Brain microvascular endothelial cell (primary cell): Measurements from ENCODE around the gene OLFML1.

Experiments
- DNase-seq: peaks from one replicate; pipeline ENCODE4 v3.0.0-alpha.2; 2020
- H3K27ac ChIP-seq: fragments of 250-450 bp; sonication (Bioruptor Pico); 2 replicates; pipeline ENCODE4 v1.5.1; 2020; ENCODE audit warnings: mild to moderate bottlenecking, moderate library complexity
- H3K27me3 ChIP-seq: fragments of 250-450 bp; sonication (Bioruptor Pico); replicated peaks from 2 replicates; pipeline ENCODE4 v1.5.1; 2020; ENCODE audit warnings: mild to moderate bottlenecking
- H3K36me3 ChIP-seq: fragments of 250-450 bp; sonication (Bioruptor Pico); replicated peaks from 2 replicates; pipeline ENCODE4 v1.5.1; 2020; ENCODE audit warnings: mild to moderate bottlenecking
- H3K4me3 ChIP-seq: 2 replicates; pipeline ENCODE4 v1.5.1; 2011; ENCODE audit warnings: low read depth, mild to moderate bottlenecking, control low read depth, low read length, moderate library complexity
- CTCF ChIP-seq: IDR thresholded peaks from 2 replicates; pipeline ENCODE4 v1.5.1; 2011; ENCODE audit warnings: low read depth, mild to moderate bottlenecking, moderate library complexity, low read length, control low read depth, inconsistent platforms; ENCODE audit errors: missing control alignments
- in situ Hi-C: cut with HindIII; loops from 2 replicates; pipeline ENCODE4 v1.10.0; 2017; ENCODE audit warnings: low sequenced_read_pairs, low pct_ligation_motif_present

The OLFML1 gene

GRCh38 chr11:7480113-7480512 is 5.2 kb upstream of the OLFML1 start:
- Histone ChIP-seq H3K27me3 (no peaks in the 10 kb centered on the region), H3K36me3 (no peaks in the 10 kb centered on the region), H3K4me3 (no peak overlapping the region), H3K27ac (no peak overlapping the region)
- DNase-seq, result no peak
- TF ChIP-seq CTCF, result no peak
- in situ Hi-C loops, result no loop called here

DNA sequence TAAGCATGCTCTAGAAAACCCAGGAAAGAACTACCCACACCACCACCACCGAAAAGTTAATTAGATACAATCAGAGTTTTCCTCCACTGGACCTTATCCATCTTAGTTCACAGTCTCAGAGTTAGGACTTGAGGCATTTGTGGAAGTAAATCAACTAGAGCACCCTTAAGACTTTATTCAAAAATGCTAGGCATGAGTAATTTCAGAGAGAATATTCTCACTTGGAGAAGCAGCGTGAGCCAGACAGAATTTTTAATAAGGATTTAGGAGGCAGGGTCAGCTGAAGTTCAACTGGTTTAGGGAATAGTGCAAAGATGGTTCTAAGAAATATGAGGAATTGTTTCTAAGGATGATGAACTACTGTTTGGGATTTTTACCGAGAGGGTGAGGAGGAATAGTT is 1.2 kb upstream of the OLFML1 start:
- no peak for TF ChIP-seq CTCF
- Histone ChIP-seq H3K27ac (no peak overlapping the region), H3K36me3 (no peaks in the 10 kb centered on the region), H3K4me3 (no peak overlapping the region), H3K27me3 (peaks cover 1% of the 10 kb centered on the region)
- DNase-seq, result no peak
- in situ Hi-C loops, result no loop called here

GRCh38 chr11:7484645-7485044 is 661 bp upstream of the OLFML1 start:
- in situ Hi-C loops, result no loop called here
- TF ChIP-seq CTCF, result no peak
- Histone ChIP-seq H3K4me3 (no peak overlapping the region), H3K36me3 (no peaks in the 10 kb centered on the region), H3K27me3 (peaks cover 1% of the 10 kb centered on the region), H3K27ac (no peak overlapping the region)
- DNase-seq, result no peak

- in situ Hi-C loops, result no loop called here
- Histone ChIP-seq H3K27ac (no peak overlapping the region), H3K4me3 (no peak overlapping the region), H3K36me3 (no peaks in the 10 kb centered on the region), H3K27me3 (peaks cover 1% of the 10 kb centered on the region)
- DNase-seq, result no peak
- no peak for TF ChIP-seq CTCF
Measured at GRCh38 chr11:7486098-7486780, 933 bp downstream of the OLFML1 start.

- in situ Hi-C loops, result no loop called here
Measured at GRCh38 chr11:7486781-7487140, 1.5 kb downstream of the OLFML1 start.

More at GRCh38 chr11:7486781-7487140, 1.5 kb downstream of the OLFML1 start:
- TF ChIP-seq CTCF, result no peak
- Histone ChIP-seq H3K36me3 (no peaks in the 10 kb centered on the region), H3K27ac (no peak overlapping the region), H3K4me3 (no peak overlapping the region), H3K27me3 (peaks cover 1% of the 10 kb centered on the region)
- DNase-seq, result no peak
